Measurements from ENCODE around the gene MRPS24.

GRCh38 chr7:43864126-43864525 lies 5.2 kb downstream of the MRPS24 start:
- no peak for TF ChIP-seq CTCF (IDR thresholded peaks at IDR 0.05)
- TF ChIP-seq EP300 (IDR thresholded peaks at IDR 0.05) = no peak
- TF ChIP-seq POLR2A (IDR thresholded peaks at IDR 0.05) = no peak

Data from ovary (tissue), 3 donors.